H1 (cell line): ENCODE results near the gene FDXACB1. TPM values are rescaled to one million over a fixed set of nuclear protein-coding genes. Genes with fewer than 3 reads are reported as not detected.

ENCODE experiments used
- CTCF ChIA-PET: fragments of 300-600 bp; sonication (Branson Sonifier 250); formaldehyde crosslinking; loops from one replicate; lab custom pipeline; 2021; ENCODE audit not compliant: partially characterized antibody; lab: Charles Lee
- POLR2A ChIA-PET: fragments of 300-600 bp; sonication (Branson Sonifier 250); formaldehyde crosslinking; loops from one replicate; lab custom pipeline; 2021; ENCODE audit warnings: inconsistent platforms; ENCODE audit not compliant: partially characterized antibody; lab: Charles Lee
- DNase-seq, 2 experiments: peaks; one replicate each; pipeline versions ENCODE4 v3.0.0 to v3.0.0-alpha.2; 2010 to 2022; ENCODE audit warnings: low spot score in 2 of 2, low read depth in 1 of 2, mixed read lengths in 1 of 2
- FAIRE-seq: peaks from 2 replicates; lab custom pipeline; 2011; peaks lifted over from hg19 to GRCh38; lab: Jason Lieb, UNC
- H2AFZ ChIP-seq: 2 replicates; pipeline ENCODE4 v1.8.1; 2012; ENCODE audit warnings: low read length, inconsistent platforms
- H2AK5ac ChIP-seq: 2 replicates; pipeline ENCODE4 v1.6.1; 2013; ENCODE audit warnings: low read depth, low read length
- H2BK120ac ChIP-seq: replicated peaks from 2 replicates; pipeline ENCODE3; 2013; ENCODE audit warnings: low read depth, low read length, inconsistent platforms
- H2BK12ac ChIP-seq: 2 replicates; pipeline ENCODE4 v1.6.1; 2013; ENCODE audit warnings: low read depth, low read length
- H2BK15ac ChIP-seq: 2 replicates; pipeline ENCODE4 v1.6.1; 2013; ENCODE audit warnings: low read length
- H2BK20ac ChIP-seq: 2 replicates; pipeline ENCODE4 v1.6.1; 2013; ENCODE audit warnings: low read length
- H2BK5ac ChIP-seq: 2 replicates; pipeline ENCODE4 v1.6.1; 2013; ENCODE audit warnings: low read depth, low read length
- H3K14ac ChIP-seq: 2 replicates; pipeline ENCODE4 v1.6.1; 2013; ENCODE audit warnings: inconsistent platforms; ENCODE audit not compliant: insufficient read length
- H3K18ac ChIP-seq: 2 replicates; pipeline ENCODE4 v1.6.1; 2013; ENCODE audit warnings: low read length; ENCODE audit errors: extremely low read depth
- H3K23ac ChIP-seq: 2 replicates; pipeline ENCODE4 v1.6.1; 2013; ENCODE audit warnings: inconsistent platforms; ENCODE audit not compliant: insufficient read length
- H3K23me2 ChIP-seq: 2 replicates; pipeline ENCODE4 v1.6.1; 2013; ENCODE audit warnings: low read depth, low read length
- H3K27ac ChIP-seq: 2 replicates; pipeline ENCODE4 v1.6.1; 2011; ENCODE audit warnings: low read depth, low read length, inconsistent platforms
- H3K27me3 ChIP-seq, 4 experiments: replicated peaks in 1 of 4; 1 replicate in 1 of 4; 2 replicates in 3 of 4; pipeline versions ENCODE4 v1.6.1 to v1.8.1; 2011 to 2013; ENCODE audit warnings: low read length in 3 of 4, mild to moderate bottlenecking in 3 of 4, inconsistent platforms in 2 of 4, mixed read lengths in 2 of 4, moderate library complexity in 1 of 4; ENCODE audit not compliant: control insufficient read depth in 3 of 4, insufficient read depth in 3 of 4; ENCODE audit errors: extremely low read depth in 1 of 4
- H3K36me3 ChIP-seq, 4 experiments: 2 replicates each; pipeline versions ENCODE4 v1.6.1 to v1.8.1; 2011 to 2013; ENCODE audit warnings: mild to moderate bottlenecking in 4 of 4, low read length in 3 of 4, moderate library complexity in 2 of 4, control low read depth in 1 of 4, inconsistent platforms in 1 of 4; ENCODE audit not compliant: insufficient read depth in 4 of 4, control insufficient read depth in 2 of 4
- H3K4ac ChIP-seq: replicated peaks from 2 replicates; pipeline ENCODE3; 2013; ENCODE audit warnings: low read length, low read depth, mixed read lengths, inconsistent platforms; ENCODE audit not compliant: insufficient read length
- H3K4me1 ChIP-seq, 4 experiments: replicated peaks in 1 of 4; 1 replicate in 1 of 4; 2 replicates in 3 of 4; pipeline versions ENCODE4 v1.6.1 to v1.8.1; 2011 to 2013; ENCODE audit warnings: low read length in 3 of 4, inconsistent platforms in 2 of 4, mixed read lengths in 1 of 4; ENCODE audit not compliant: insufficient read depth in 4 of 4, control insufficient read depth in 3 of 4
- H3K4me2 ChIP-seq, 2 experiments: 2 replicates each; pipeline versions ENCODE4 v1.6.1 to v1.8.1; 2011 to 2013; ENCODE audit warnings: low read depth in 2 of 2, low read length in 2 of 2, control low read depth in 1 of 2, inconsistent platforms in 1 of 2, mild to moderate bottlenecking in 1 of 2; ENCODE audit not compliant: insufficient read depth in 1 of 2
- H3K4me3 ChIP-seq, 4 experiments: fragments of 200-600, 300-600 bp in 1 of 4; sonication (generic), shearing (Covaris generic), sonication (Bioruptor Twin) in 1 of 4; 2 replicates each; pipeline versions ENCODE4 v1.5.1 to v1.8.1; 2011 to 2016; ENCODE audit warnings: low read length in 4 of 4, low read depth in 3 of 4, control low read depth in 2 of 4, inconsistent platforms in 2 of 4, mild to moderate bottlenecking in 2 of 4, mixed read lengths in 1 of 4, moderate library complexity in 1 of 4; ENCODE audit not compliant: insufficient read depth in 2 of 4; ENCODE audit errors: extremely low read depth in 1 of 4
- H3K56ac ChIP-seq: replicated peaks from 2 replicates; pipeline ENCODE3; 2013; ENCODE audit warnings: low read depth, mild to moderate bottlenecking, mixed read lengths, low read length, inconsistent platforms; ENCODE audit not compliant: insufficient read length
- H3K79me1 ChIP-seq: 2 replicates; pipeline ENCODE4 v1.6.1; 2013; ENCODE audit warnings: low read depth, low read length, control low read depth
- H3K79me2 ChIP-seq, 2 experiments: 2 replicates each; pipeline versions ENCODE4 v1.6.1 to v1.8.1; 2012 to 2013; ENCODE audit warnings: low read length in 2 of 2, mild to moderate bottlenecking in 2 of 2, inconsistent platforms in 1 of 2; ENCODE audit not compliant: insufficient read depth in 2 of 2, control insufficient read depth in 1 of 2
- H3K9ac ChIP-seq, 4 experiments: replicated peaks in 1 of 4; 1 replicate in 1 of 4; 2 replicates in 3 of 4; pipeline versions ENCODE4 v1.6.1 to v1.8.1; 2011 to 2013; ENCODE audit warnings: low read depth in 3 of 4, low read length in 3 of 4, control low read depth in 2 of 4, mild to moderate bottlenecking in 2 of 4, moderate library complexity in 2 of 4, inconsistent platforms in 1 of 4; ENCODE audit errors: extremely low read depth in 1 of 4
- H3K9me3 ChIP-seq, 2 experiments: 2 replicates each; pipeline versions ENCODE4 v1.6.1 to v1.8.1; 2012 to 2013; ENCODE audit warnings: mild to moderate bottlenecking in 2 of 2, moderate library complexity in 2 of 2, control low read depth in 1 of 2, inconsistent platforms in 1 of 2, low read depth in 1 of 2, low read length in 1 of 2, mixed read lengths in 1 of 2; ENCODE audit not compliant: insufficient read depth in 2 of 2
- H4K20me1 ChIP-seq, 2 experiments: replicated peaks in 1 of 2; 2 replicates each; pipeline versions ENCODE3 to v1.8.1; 2011 to 2013; ENCODE audit warnings: inconsistent platforms in 2 of 2, low read length in 2 of 2, mild to moderate bottlenecking in 1 of 2; ENCODE audit not compliant: insufficient read depth in 2 of 2, control insufficient read depth in 1 of 2
- H4K5ac ChIP-seq: 2 replicates; pipeline ENCODE4 v1.6.1; 2013; ENCODE audit warnings: low read length, low read depth, mixed read lengths, inconsistent platforms; ENCODE audit not compliant: insufficient read length
- H4K8ac ChIP-seq: 2 replicates; pipeline ENCODE4 v1.8.0; 2013; ENCODE audit warnings: mild to moderate bottlenecking, moderate library complexity, low read length, inconsistent platforms; ENCODE audit not compliant: insufficient read depth; ENCODE audit errors: extremely low read depth
- H4K91ac ChIP-seq: replicated peaks from 2 replicates; pipeline ENCODE3; 2013; ENCODE audit warnings: low read length, mixed read lengths, inconsistent platforms; ENCODE audit not compliant: insufficient read length
- BRCA1 ChIP-seq: IDR thresholded peaks from 2 replicates; pipeline ENCODE4 v1.6.1; 2012; ENCODE audit warnings: low read depth, low read length, improper control_type of control experiment
- EGR1 ChIP-seq: IDR thresholded peaks from 2 replicates; pipeline ENCODE4 v1.6.1; 2011; ENCODE audit warnings: low read depth, low read length, borderline replicate concordance
- PHF8 ChIP-seq: fragments of 200-600 bp; sonication (generic); conservative IDR thresholded peaks from 2 replicates; pipeline ENCODE4 v1.7.1; 2012; ENCODE audit warnings: low read depth, mild to moderate bottlenecking, inconsistent platforms, low read length, moderate library complexity
- ZNF274 ChIP-seq: IDR thresholded peaks from 2 replicates; pipeline ENCODE4 v1.7.0; 2012; ENCODE audit warnings: low read length, borderline replicate concordance; ENCODE audit errors: extremely low read depth
- WGBS, 2 experiments: shearing (Covaris generic) in 1 of 2; methylation state at CpG; one replicate each; pipeline versions ENCODE4 v1.1.6 to v1.1.7; 2013 to 2015; ENCODE audit warnings: low lambda C conversion rate in 2 of 2, mixed read lengths in 2 of 2, inconsistent platforms in 1 of 2, low coverage in 1 of 2, missing lambda C conversion rate in 1 of 2; ENCODE audit not compliant: insufficient replicate concordance in 2 of 2, insufficient coverage in 1 of 2, insufficient read length in 1 of 2; ENCODE audit errors: extremely low coverage in 1 of 2, missing lambda C conversion rate in 1 of 2; 5-methylcytosine and 5-hydroxymethylcytosine counted together
- polyA plus RNA-seq, 7 experiments: library from polyadenylated mRNA; depleted of rRNA in 3 of 7; stranded (reverse) in 5 of 7; unstranded in 2 of 7; fragments of >200 nt in 5 of 7; fragments of 200-250 nt in 2 of 7; gene quantifications; 1 replicate in 5 of 7; 2 replicates in 1 of 7; 4 replicates in 1 of 7; pipeline versions ENCODE4 v1.2.1 to v1.2.3, GENCODE V29; 2011 to 2013; ENCODE audit warnings: missing spikeins in 2 of 7, mixed read lengths in 2 of 7
- total RNA-seq: library from RNA; stranded (reverse); fragmentation: NEBNext Ultra II Directional; extraction: Animal tissue kit (Norgen Biotek cat#: 25700); gene quantifications from 2 replicates; pipeline ENCODE4 v1.2.1, GENCODE V29; 2021

FDXACB1 gene
- total and polyA plus RNA-seq, 2 of the 8 experiments (the other 6 are each of a cell fraction or from before 2014, with no cell fraction given) = 1.4 to 2.3 TPM

- Histone ChIP-seq H4K8ac (no peak overlapping the region), H3K56ac (no peak overlapping the region), H2BK5ac (no peak overlapping the region), H2BK20ac (no peak overlapping the region), H4K20me1 (no peaks in the 10 kb centered on the region), H3K4ac (no peak overlapping the region), H3K79me2 (no peaks in the 10 kb centered on the region), H3K18ac (no peak overlapping the region), H3K9ac (no peak overlapping the region), H3K9me3 (no peaks in the 10 kb centered on the region), H2BK15ac (no peak overlapping the region), H3K36me3 (peaks cover 0 to 5% (median 0%) of the 10 kb centered on the region in 4 experiments; a peak in 1 of 8 replicates), H3K79me1 (no peaks in the 10 kb centered on the region), H2BK12ac (no peak overlapping the region), H3K27me3 (no peaks in the 10 kb centered on the region), H3K14ac (no peak overlapping the region), H3K4me1 (peaks cover 0 to 7% (median 3%) of the 10 kb centered on the region in 4 experiments; a peak in 3 of 7 replicates), H3K23me2 (no peaks in the 10 kb centered on the region), H3K4me3 (no peak overlapping the region), H2AK5ac (no peak overlapping the region), H4K91ac (no peak overlapping the region), H3K4me2 (no peak overlapping the region), H3K23ac (no peak overlapping the region), H2BK120ac (no peak overlapping the region), H3K27ac (no peak overlapping the region), H2AFZ (no peak overlapping the region), H4K5ac (no peak overlapping the region)
- WGBS, 2 experiments = 90% methylated on average over 5 of the region's 5 CpGs; no CpG with 5 or more reads in 1 of the 2 experiments
- ChIA-PET CTCF (interaction anchor here (0.7 to 2.5 kb wide), 8 partner anchors 9 to 257 kb away, joined by 3 to 11 read pairs (median 4); partner anchors contain the start of gene ALG9), POLR2A (no interaction called here)
- TF ChIP-seq EGR1 (no peak), BRCA1 (no peak), PHF8 (no peak), ZNF274 (no peak)
- no peak for DNase-seq
- FAIRE-seq = no peak
Measured at GRCh38 chr11:111843661-111844060, 35.3 kb downstream of the FDXACB1 start.
